ENCODE measurements around the gene PXT1.

DNA sequence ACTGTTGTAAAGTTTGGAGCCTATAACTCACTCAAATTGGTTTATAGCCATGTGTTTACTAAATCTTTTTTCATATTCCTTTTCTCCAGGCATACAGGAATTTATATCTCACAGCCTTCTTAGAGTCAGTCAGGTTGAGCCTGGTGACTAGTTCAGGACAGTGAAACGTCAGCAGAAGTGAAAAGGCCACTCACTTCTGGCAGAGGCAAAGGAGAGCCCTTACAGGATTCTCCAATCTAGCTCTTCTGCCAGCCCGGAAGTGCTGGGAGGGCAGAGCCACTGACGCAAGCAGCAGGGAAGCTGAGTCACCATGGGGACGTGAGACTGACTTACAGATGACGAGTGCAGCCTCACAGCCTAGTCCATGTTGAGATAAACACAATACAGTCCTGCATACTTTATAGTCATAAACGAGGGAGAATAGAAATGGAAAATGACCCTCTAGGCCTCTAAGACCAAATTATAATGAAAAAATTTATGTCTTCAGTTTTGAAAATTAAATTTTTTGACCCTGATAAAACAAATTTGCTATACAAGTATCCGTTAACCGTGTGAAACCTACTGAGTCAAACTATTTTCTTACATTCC, 1.3 kb downstream of the PXT1 start:
- TF ChIP-seq, protein P1, sequence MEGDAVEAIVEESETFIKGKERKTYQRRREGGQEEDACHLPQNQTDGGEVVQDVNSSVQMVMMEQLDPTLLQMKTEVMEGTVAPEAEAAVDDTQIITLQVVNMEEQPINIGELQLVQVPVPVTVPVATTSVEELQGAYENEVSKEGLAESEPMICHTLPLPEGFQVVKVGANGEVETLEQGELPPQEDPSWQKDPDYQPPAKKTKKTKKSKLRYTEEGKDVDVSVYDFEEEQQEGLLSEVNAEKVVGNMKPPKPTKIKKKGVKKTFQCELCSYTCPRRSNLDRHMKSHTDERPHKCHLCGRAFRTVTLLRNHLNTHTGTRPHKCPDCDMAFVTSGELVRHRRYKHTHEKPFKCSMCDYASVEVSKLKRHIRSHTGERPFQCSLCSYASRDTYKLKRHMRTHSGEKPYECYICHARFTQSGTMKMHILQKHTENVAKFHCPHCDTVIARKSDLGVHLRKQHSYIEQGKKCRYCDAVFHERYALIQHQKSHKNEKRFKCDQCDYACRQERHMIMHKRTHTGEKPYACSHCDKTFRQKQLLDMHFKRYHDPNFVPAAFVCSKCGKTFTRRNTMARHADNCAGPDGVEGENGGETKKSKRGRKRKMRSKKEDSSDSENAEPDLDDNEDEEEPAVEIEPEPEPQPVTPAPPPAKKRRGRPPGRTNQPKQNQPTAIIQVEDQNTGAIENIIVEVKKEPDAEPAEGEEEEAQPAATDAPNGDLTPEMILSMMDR (IDR thresholded peaks at IDR 0.05) = no peak
- no peak for TF ChIP-seq EZH2 (IDR thresholded peaks at IDR 0.05; ENCODE audit: borderline replicate concordance, insufficient read depth, low read depth, low read length, poor library complexity, severe bottlenecking)
